PFSK-1 (cell line): ENCODE measurements around the gene PHF20.

ENCODE experiments used
- FOXP2 ChIP-seq: optimal IDR thresholded peaks from 2 replicates; pipeline ENCODE3; 2011; ENCODE audit warnings: borderline replicate concordance, control low read depth, inconsistent platforms; ENCODE audit not compliant: insufficient read depth; ENCODE audit errors: extremely low read length, extremely low read depth
- POLR2AphosphoS5 ChIP-seq: IDR thresholded peaks from 2 replicates; pipeline ENCODE4 v1.6.1; 2012; ENCODE audit warnings: low read depth, mild to moderate bottlenecking, control low read depth, low read length, moderate library complexity
- SIN3A ChIP-seq: IDR thresholded peaks from 2 replicates; pipeline ENCODE4 v1.6.1; 2012; ENCODE audit warnings: mild to moderate bottlenecking, low read length, moderate library complexity, borderline replicate concordance; ENCODE audit not compliant: insufficient read depth
- TAF1 ChIP-seq: IDR thresholded peaks from 2 replicates; pipeline ENCODE4 v1.6.1; 2012; ENCODE audit warnings: low read length, control low read depth, borderline replicate concordance; ENCODE audit not compliant: insufficient read depth
- TF ChIP-seq, protein P1 (sequence below), 2 experiments: IDR thresholded peaks; 2 replicates each; pipeline versions ENCODE4 v1.6.1 to v1.8.0; 2011 to 2012; ENCODE audit warnings: low read depth in 2 of 2, low read length in 2 of 2, control low read depth in 1 of 2, inconsistent platforms in 1 of 2, mild to moderate bottlenecking in 1 of 2, moderate library complexity in 1 of 2; ENCODE audit not compliant: insufficient read depth in 1 of 2

Gene PHF20

DNA sequence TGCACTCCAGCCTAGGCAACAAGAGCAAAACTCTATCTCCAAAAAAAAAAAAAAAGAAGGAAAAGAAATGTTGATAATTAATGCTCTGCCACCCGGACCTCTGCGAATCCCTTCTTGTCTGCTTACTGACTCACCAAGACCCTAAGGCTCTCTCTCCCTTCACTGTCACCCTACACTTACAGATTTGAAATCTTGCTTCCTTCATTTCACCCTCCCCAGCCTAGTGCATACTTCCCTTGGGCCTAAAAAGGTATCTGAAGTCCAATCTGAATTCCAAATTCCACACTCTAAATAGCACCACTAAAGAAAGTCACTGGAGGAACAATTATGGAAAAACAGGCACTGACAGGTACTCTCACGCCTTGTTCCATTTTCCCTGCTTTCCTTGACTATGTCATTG is 9.4 kb upstream of the PHF20 start:
- TF ChIP-seq TAF1 (no peak), POLR2AphosphoS5 (no peak), FOXP2 (no peak), SIN3A (no peak)
- TF ChIP-seq, protein P1, sequence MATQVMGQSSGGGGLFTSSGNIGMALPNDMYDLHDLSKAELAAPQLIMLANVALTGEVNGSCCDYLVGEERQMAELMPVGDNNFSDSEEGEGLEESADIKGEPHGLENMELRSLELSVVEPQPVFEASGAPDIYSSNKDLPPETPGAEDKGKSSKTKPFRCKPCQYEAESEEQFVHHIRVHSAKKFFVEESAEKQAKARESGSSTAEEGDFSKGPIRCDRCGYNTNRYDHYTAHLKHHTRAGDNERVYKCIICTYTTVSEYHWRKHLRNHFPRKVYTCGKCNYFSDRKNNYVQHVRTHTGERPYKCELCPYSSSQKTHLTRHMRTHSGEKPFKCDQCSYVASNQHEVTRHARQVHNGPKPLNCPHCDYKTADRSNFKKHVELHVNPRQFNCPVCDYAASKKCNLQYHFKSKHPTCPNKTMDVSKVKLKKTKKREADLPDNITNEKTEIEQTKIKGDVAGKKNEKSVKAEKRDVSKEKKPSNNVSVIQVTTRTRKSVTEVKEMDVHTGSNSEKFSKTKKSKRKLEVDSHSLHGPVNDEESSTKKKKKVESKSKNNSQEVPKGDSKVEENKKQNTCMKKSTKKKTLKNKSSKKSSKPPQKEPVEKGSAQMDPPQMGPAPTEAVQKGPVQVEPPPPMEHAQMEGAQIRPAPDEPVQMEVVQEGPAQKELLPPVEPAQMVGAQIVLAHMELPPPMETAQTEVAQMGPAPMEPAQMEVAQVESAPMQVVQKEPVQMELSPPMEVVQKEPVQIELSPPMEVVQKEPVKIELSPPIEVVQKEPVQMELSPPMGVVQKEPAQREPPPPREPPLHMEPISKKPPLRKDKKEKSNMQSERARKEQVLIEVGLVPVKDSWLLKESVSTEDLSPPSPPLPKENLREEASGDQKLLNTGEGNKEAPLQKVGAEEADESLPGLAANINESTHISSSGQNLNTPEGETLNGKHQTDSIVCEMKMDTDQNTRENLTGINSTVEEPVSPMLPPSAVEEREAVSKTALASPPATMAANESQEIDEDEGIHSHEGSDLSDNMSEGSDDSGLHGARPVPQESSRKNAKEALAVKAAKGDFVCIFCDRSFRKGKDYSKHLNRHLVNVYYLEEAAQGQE (IDR thresholded peaks at IDR 0.05; ENCODE audit: insufficient read depth in 1 of 2, low read depth in 2 of 2, low read length in 2 of 2) = no peak

DNA sequence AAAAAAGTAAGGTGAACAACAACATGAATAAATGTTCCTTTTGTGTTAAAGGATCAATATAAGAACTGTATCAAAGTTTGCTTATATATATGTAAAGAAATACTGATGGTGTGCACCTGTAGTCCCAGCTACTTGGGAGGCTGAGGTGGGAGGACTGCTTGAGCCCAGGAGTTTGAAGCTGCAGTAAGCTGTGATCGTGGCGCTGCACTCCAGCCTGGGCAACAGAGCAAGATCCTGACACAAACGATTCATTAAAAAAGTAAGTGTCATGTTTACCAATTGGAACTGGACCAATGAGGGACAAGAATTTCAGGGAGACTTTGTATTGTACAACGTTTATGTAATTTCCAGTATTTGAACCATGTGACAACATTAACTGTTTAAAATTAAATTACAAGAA is 5.0 kb upstream of the PHF20 start:
- TF ChIP-seq SIN3A = no peak
- TF ChIP-seq POLR2AphosphoS5 = no peak
- TF ChIP-seq, protein P1 (IDR thresholded peaks at IDR 0.05; ENCODE audit: insufficient read depth in 1 of 2, low read depth in 2 of 2, low read length in 2 of 2) = no peak
- no peak for TF ChIP-seq TAF1
- no peak for TF ChIP-seq FOXP2

DNA sequence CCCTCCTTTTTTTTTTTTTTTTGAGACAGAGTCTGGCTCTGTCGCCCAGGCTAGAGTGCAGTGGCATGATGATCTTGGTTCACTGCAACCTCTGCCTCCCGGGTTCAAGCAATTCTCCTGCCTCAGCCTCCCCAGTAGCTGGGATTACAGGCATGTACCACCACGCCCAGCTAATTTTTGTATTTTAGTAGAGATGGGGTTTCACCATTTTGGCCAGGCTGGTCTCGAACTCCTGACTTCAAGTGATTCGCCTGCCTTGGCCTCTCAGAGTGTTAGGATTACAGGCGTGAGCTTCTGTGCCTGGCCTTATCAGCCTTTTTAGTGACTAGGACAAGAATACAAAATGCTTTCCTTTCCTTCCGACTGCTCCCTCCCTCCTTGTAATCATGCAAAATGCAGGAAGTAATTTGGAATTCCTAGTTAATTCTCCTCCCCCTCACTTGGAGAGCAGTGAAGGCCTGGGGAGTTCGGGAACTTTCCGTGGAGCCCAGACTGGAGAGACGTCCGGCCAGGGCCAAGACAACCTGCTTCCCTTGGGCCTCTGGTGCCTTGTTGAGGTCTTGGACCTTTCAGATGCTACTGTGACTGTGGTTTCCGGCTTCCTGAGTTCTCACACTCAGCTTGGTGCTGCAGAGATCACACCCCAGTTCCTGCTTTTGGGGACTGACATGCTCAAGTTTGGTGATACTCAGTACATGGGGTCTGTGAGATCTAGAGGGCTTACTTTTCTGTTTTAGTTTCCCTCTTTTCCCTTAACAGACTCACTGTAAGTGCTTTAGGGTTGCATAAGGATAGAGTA is 3.9 kb upstream of the PHF20 start:
- TF ChIP-seq POLR2AphosphoS5 (no peak), FOXP2 (no peak), SIN3A (no peak), TAF1 (no peak)
- TF ChIP-seq, protein P1 (IDR thresholded peaks at IDR 0.05; ENCODE audit: insufficient read depth in 1 of 2, low read depth in 2 of 2, low read length in 2 of 2) = no peak

DNA sequence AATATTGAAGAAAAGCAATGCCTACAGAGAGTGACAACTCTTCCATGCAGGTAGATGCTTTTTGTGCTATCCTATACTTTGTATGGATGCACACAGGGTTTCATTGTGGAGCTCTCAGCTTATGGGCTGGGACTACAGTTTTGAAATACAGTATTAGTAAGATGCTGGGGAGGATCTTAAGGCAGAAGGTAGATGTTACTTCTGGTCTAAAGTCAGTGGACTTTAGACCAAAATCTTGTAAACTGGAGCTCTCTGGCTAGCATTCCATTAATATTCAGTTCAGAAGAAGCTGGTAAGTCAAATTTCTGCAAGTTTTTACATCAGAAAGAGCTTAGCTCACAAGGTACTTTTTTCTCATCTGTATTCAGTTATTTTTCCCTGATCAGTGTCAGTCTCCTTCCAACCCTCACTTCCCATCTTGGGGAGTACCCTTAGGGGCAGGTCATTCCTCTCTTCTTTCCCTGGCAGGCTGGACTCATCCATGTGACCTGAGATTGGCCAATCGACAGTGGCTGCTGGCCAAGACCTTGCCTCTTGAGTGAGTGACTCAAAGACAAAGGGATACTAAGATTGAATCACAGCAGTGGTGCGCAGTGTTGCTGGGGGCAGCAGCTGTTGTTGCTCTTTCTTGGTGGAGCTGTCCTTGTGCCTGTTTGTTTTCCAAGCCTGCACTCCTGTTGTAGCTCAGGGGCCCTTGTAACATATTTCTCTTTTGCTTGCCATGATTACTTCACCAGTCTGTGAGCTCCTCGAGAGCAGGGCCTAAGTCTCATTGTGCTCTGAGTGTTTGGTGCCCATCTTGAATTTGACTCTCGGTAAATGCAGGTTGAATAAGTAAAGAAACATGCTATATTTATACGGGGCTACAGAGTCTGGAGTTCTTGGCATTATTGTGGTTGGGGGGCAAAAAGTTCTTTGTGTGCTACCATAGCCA is 2.8 kb upstream of the PHF20 start:
- TF ChIP-seq TAF1 = peak; percentile 86; the same call in 1 of the 2 replicates
- peak; percentile 93 for TF ChIP-seq POLR2AphosphoS5
- TF ChIP-seq, protein P1 (IDR thresholded peaks at IDR 0.05; ENCODE audit: insufficient read depth in 1 of 2, low read depth in 2 of 2, low read length in 2 of 2) = peak in 1 of 2 experiments; percentile 68; a peak in 2 of 4 replicates
- TF ChIP-seq SIN3A = peak; percentile 76; the same call in 1 of the 2 replicates
- peak; percentile 93 for TF ChIP-seq FOXP2
